ENCODE data around the gene GAD1.

GAD1 gene

GRCh38 chr2:170818036-170818751 lies 1.5 kb downstream of the GAD1 start:
- no peak for DNase-seq

GRCh38 chr2:170818752-170819470 lies 2.2 kb downstream of the GAD1 start:
- DNase-seq: no peak

GRCh38 chr2:170819680-170820664 lies 3.3 kb downstream of the GAD1 start:
- no peak for DNase-seq

GRCh38 chr2:170820757-170821530 lies 4.3 kb downstream of the GAD1 start:
- no peak for DNase-seq

GRCh38 chr2:170821531-170822289 lies 5.0 kb downstream of the GAD1 start:
- DNase-seq: no peak

- DNase-seq: no peak
Observed at GRCh38 chr2:170822290-170823087, 5.8 kb downstream of the GAD1 start.

GRCh38 chr2:170823088-170823897 lies 6.6 kb downstream of the GAD1 start:
- DNase-seq: no peak

GRCh38 chr2:170823898-170824215 lies 7.2 kb downstream of the GAD1 start:
- DNase-seq: no peak

- DNase-seq: no peak
Observed at GRCh38 chr2:170824526-170825015, 7.9 kb downstream of the GAD1 start.

GRCh38 chr2:170827841-170828532 lies 11.3 kb downstream of the GAD1 start:
- no peak for DNase-seq

GRCh38 chr2:170828533-170828916 lies 11.8 kb downstream of the GAD1 start:
- DNase-seq: no peak

- no peak for DNase-seq
Observed at GRCh38 chr2:170829036-170829435, 12.3 kb downstream of the GAD1 start.

GRCh38 chr2:170830166-170830565 lies 13.5 kb downstream of the GAD1 start:
- DNase-seq: no peak

GRCh38 chr2:170831115-170831514 lies 14.4 kb downstream of the GAD1 start:
- no peak for DNase-seq

GRCh38 chr2:170836027-170836426 lies 19.3 kb downstream of the GAD1 start:
- no peak for DNase-seq

- DNase-seq: no peak
Observed at GRCh38 chr2:170840717-170841210, 24.1 kb downstream of the GAD1 start.

GRCh38 chr2:170842785-170843184 lies 26.1 kb downstream of the GAD1 start:
- DNase-seq: no peak

GRCh38 chr2:170843656-170844055 lies 27.0 kb downstream of the GAD1 start:
- DNase-seq: no peak

- DNase-seq: no peak
Observed at GRCh38 chr2:170845343-170845742, 28.7 kb downstream of the GAD1 start.

Data from effector CD8-positive, alpha-beta T cell (primary cell).